ENCODE results near the gene HIPK2. TPM values are rescaled to one million over a fixed set of nuclear protein-coding genes. Genes with fewer than 3 reads are reported as not detected.

Gene HIPK2
- total RNA-seq, 1 experiment from 2014 or later: 30.7 TPM

- Histone ChIP-seq H3K9me3 (ENCODE audit: low read depth, low read length, poor library complexity, severe bottlenecking) (no peaks in the 10 kb centered on the region), H3K36me3 (ENCODE audit: insufficient read depth, low read length, poor library complexity, severe bottlenecking) (no peaks in the 10 kb centered on the region), H3K4me1 (ENCODE audit: insufficient read depth, low read length, poor library complexity, severe bottlenecking) (no peaks in the 10 kb centered on the region), H3K27ac (ENCODE audit: low read depth, low read length, poor library complexity, severe bottlenecking) (no peak overlapping the region), H3K27me3 (replicated peaks; ENCODE audit: insufficient read depth, low read depth, low read length, poor library complexity) (no peaks in the 10 kb centered on the region), H3K4me3 (ENCODE audit: low read depth, low read length, poor library complexity, severe bottlenecking) (no peak overlapping the region)
- intact Hi-C loops (cut with micrococcal nuclease; ENCODE audit: unreplicated experiment): no loop called here
- BruUV-seq (replicated peaks): no TSS peak
- TF ChIP-seq EZH2 (IDR thresholded peaks at IDR 0.05; ENCODE audit: borderline replicate concordance, low read depth, low read length, poor library complexity, severe bottlenecking) (no peak), CTCF (conservative IDR thresholded peaks at IDR 0.05; ENCODE audit: low read depth, low read length) (no peak)
- DNase-seq (ENCODE audit: low spot score): no peak
- CTCF ChIA-PET: no interaction called here
- POLR2A ChIA-PET (ENCODE audit: low non-redundant PET): no interaction called here
These were observed 108.4 kb downstream of the HIPK2 start for GRCh38 chr7:139669106-139670061.

- no peak overlapping the region for H3K27ac ChIP-seq (ENCODE audit: low read depth, low read length, poor library complexity, severe bottlenecking)
- DNase-seq (ENCODE audit: low spot score): no peak
- TF ChIP-seq CTCF (conservative IDR thresholded peaks at IDR 0.05; ENCODE audit: low read depth, low read length): no peak
- no peak for TF ChIP-seq EZH2 (IDR thresholded peaks at IDR 0.05; ENCODE audit: borderline replicate concordance, low read depth, low read length, poor library complexity, severe bottlenecking)
- H3K27me3 ChIP-seq (replicated peaks; ENCODE audit: insufficient read depth, low read depth, low read length, poor library complexity): no peaks in the 10 kb centered on the region
- no peaks in the 10 kb centered on the region for H3K9me3 ChIP-seq (ENCODE audit: low read depth, low read length, poor library complexity, severe bottlenecking)
- POLR2A ChIA-PET (ENCODE audit: low non-redundant PET): no interaction called here
- no TSS peak for BruUV-seq (replicated peaks)
- intact Hi-C loops (cut with micrococcal nuclease; ENCODE audit: unreplicated experiment): no loop called here
- H3K36me3 ChIP-seq (ENCODE audit: insufficient read depth, low read length, poor library complexity, severe bottlenecking): no peaks in the 10 kb centered on the region
- CTCF ChIA-PET: no interaction called here
- no peak overlapping the region for H3K4me3 ChIP-seq (ENCODE audit: low read depth, low read length, poor library complexity, severe bottlenecking)
- H3K4me1 ChIP-seq (ENCODE audit: insufficient read depth, low read length, poor library complexity, severe bottlenecking): no peaks in the 10 kb centered on the region
These were observed 110.4 kb downstream of the HIPK2 start for GRCh38 chr7:139667377-139667776.

- BruUV-seq (replicated peaks): no TSS peak
- no peak overlapping the region for H3K4me3 ChIP-seq (ENCODE audit: low read depth, low read length, poor library complexity, severe bottlenecking)
- ChIA-PET CTCF (no interaction called here), POLR2A (ENCODE audit: low non-redundant PET) (no interaction called here)
- H3K9me3 ChIP-seq (ENCODE audit: low read depth, low read length, poor library complexity, severe bottlenecking): no peaks in the 10 kb centered on the region
- intact Hi-C loops (cut with micrococcal nuclease; ENCODE audit: unreplicated experiment): no loop called here
- no peaks in the 10 kb centered on the region for H3K36me3 ChIP-seq (ENCODE audit: insufficient read depth, low read length, poor library complexity, severe bottlenecking)
- no peaks in the 10 kb centered on the region for H3K4me1 ChIP-seq (ENCODE audit: insufficient read depth, low read length, poor library complexity, severe bottlenecking)
- no peak for DNase-seq (ENCODE audit: low spot score)
- no peaks in the 10 kb centered on the region for H3K27me3 ChIP-seq (replicated peaks; ENCODE audit: insufficient read depth, low read depth, low read length, poor library complexity)
- H3K27ac ChIP-seq (ENCODE audit: low read depth, low read length, poor library complexity, severe bottlenecking): no peak overlapping the region
- TF ChIP-seq CTCF (conservative IDR thresholded peaks at IDR 0.05; ENCODE audit: low read depth, low read length) (no peak), EZH2 (IDR thresholded peaks at IDR 0.05; ENCODE audit: borderline replicate concordance, low read depth, low read length, poor library complexity, severe bottlenecking) (no peak)
These were observed 111.3 kb downstream of the HIPK2 start for GRCh38 chr7:139666501-139666900.
